H1 (cell line): ENCODE data around the gene ZNF823. TPM values are rescaled to one million over a fixed set of nuclear protein-coding genes. Genes with fewer than 3 reads are reported as not detected.

Experiments used
- CTCF ChIA-PET: fragments of 300-600 bp; sonication (Branson Sonifier 250); formaldehyde crosslinking; loops from one replicate; lab custom pipeline; 2021; ENCODE audit not compliant: partially characterized antibody; lab: Charles Lee
- POLR2A ChIA-PET: fragments of 300-600 bp; sonication (Branson Sonifier 250); formaldehyde crosslinking; loops from one replicate; lab custom pipeline; 2021; ENCODE audit warnings: inconsistent platforms; ENCODE audit not compliant: partially characterized antibody; lab: Charles Lee
- DNase-seq, 2 experiments: peaks; one replicate each; pipeline versions ENCODE4 v3.0.0 to v3.0.0-alpha.2; 2010 to 2022; ENCODE audit warnings: low spot score in 2 of 2, low read depth in 1 of 2, mixed read lengths in 1 of 2
- FAIRE-seq: peaks from 2 replicates; lab custom pipeline; 2011; peaks lifted over from hg19 to GRCh38; lab: Jason Lieb, UNC
- H2AFZ ChIP-seq: 2 replicates; pipeline ENCODE4 v1.8.1; 2012; ENCODE audit warnings: low read length, inconsistent platforms
- H2AK5ac ChIP-seq: 2 replicates; pipeline ENCODE4 v1.6.1; 2013; ENCODE audit warnings: low read depth, low read length
- H2BK120ac ChIP-seq: replicated peaks from 2 replicates; pipeline ENCODE3; 2013; ENCODE audit warnings: low read depth, low read length, inconsistent platforms
- H2BK12ac ChIP-seq: 2 replicates; pipeline ENCODE4 v1.6.1; 2013; ENCODE audit warnings: low read depth, low read length
- H2BK15ac ChIP-seq: 2 replicates; pipeline ENCODE4 v1.6.1; 2013; ENCODE audit warnings: low read length
- H2BK20ac ChIP-seq: 2 replicates; pipeline ENCODE4 v1.6.1; 2013; ENCODE audit warnings: low read length
- H2BK5ac ChIP-seq: 2 replicates; pipeline ENCODE4 v1.6.1; 2013; ENCODE audit warnings: low read depth, low read length
- H3K14ac ChIP-seq: 2 replicates; pipeline ENCODE4 v1.6.1; 2013; ENCODE audit warnings: inconsistent platforms; ENCODE audit not compliant: insufficient read length
- H3K18ac ChIP-seq: 2 replicates; pipeline ENCODE4 v1.6.1; 2013; ENCODE audit warnings: low read length; ENCODE audit errors: extremely low read depth
- H3K23ac ChIP-seq: 2 replicates; pipeline ENCODE4 v1.6.1; 2013; ENCODE audit warnings: inconsistent platforms; ENCODE audit not compliant: insufficient read length
- H3K23me2 ChIP-seq: 2 replicates; pipeline ENCODE4 v1.6.1; 2013; ENCODE audit warnings: low read depth, low read length
- H3K27ac ChIP-seq: 2 replicates; pipeline ENCODE4 v1.6.1; 2011; ENCODE audit warnings: low read depth, low read length, inconsistent platforms
- H3K27me3 ChIP-seq, 4 experiments: replicated peaks in 1 of 4; 1 replicate in 1 of 4; 2 replicates in 3 of 4; pipeline versions ENCODE4 v1.6.1 to v1.8.1; 2011 to 2013; ENCODE audit warnings: low read length in 3 of 4, mild to moderate bottlenecking in 3 of 4, inconsistent platforms in 2 of 4, mixed read lengths in 2 of 4, moderate library complexity in 1 of 4; ENCODE audit not compliant: control insufficient read depth in 3 of 4, insufficient read depth in 3 of 4; ENCODE audit errors: extremely low read depth in 1 of 4
- H3K36me3 ChIP-seq, 4 experiments: 2 replicates each; pipeline versions ENCODE4 v1.6.1 to v1.8.1; 2011 to 2013; ENCODE audit warnings: mild to moderate bottlenecking in 4 of 4, low read length in 3 of 4, moderate library complexity in 2 of 4, control low read depth in 1 of 4, inconsistent platforms in 1 of 4; ENCODE audit not compliant: insufficient read depth in 4 of 4, control insufficient read depth in 2 of 4
- H3K4ac ChIP-seq: replicated peaks from 2 replicates; pipeline ENCODE3; 2013; ENCODE audit warnings: low read length, low read depth, mixed read lengths, inconsistent platforms; ENCODE audit not compliant: insufficient read length
- H3K4me1 ChIP-seq, 4 experiments: replicated peaks in 1 of 4; 1 replicate in 1 of 4; 2 replicates in 3 of 4; pipeline versions ENCODE4 v1.6.1 to v1.8.1; 2011 to 2013; ENCODE audit warnings: low read length in 3 of 4, inconsistent platforms in 2 of 4, mixed read lengths in 1 of 4; ENCODE audit not compliant: insufficient read depth in 4 of 4, control insufficient read depth in 3 of 4
- H3K4me2 ChIP-seq, 2 experiments: 2 replicates each; pipeline versions ENCODE4 v1.6.1 to v1.8.1; 2011 to 2013; ENCODE audit warnings: low read depth in 2 of 2, low read length in 2 of 2, control low read depth in 1 of 2, inconsistent platforms in 1 of 2, mild to moderate bottlenecking in 1 of 2; ENCODE audit not compliant: insufficient read depth in 1 of 2
- H3K4me3 ChIP-seq, 4 experiments: fragments of 200-600, 300-600 bp in 1 of 4; sonication (generic), shearing (Covaris generic), sonication (Bioruptor Twin) in 1 of 4; 2 replicates each; pipeline versions ENCODE4 v1.5.1 to v1.8.1; 2011 to 2016; ENCODE audit warnings: low read length in 4 of 4, low read depth in 3 of 4, control low read depth in 2 of 4, inconsistent platforms in 2 of 4, mild to moderate bottlenecking in 2 of 4, mixed read lengths in 1 of 4, moderate library complexity in 1 of 4; ENCODE audit not compliant: insufficient read depth in 2 of 4; ENCODE audit errors: extremely low read depth in 1 of 4
- H3K56ac ChIP-seq: replicated peaks from 2 replicates; pipeline ENCODE3; 2013; ENCODE audit warnings: low read depth, mild to moderate bottlenecking, mixed read lengths, low read length, inconsistent platforms; ENCODE audit not compliant: insufficient read length
- H3K79me1 ChIP-seq: 2 replicates; pipeline ENCODE4 v1.6.1; 2013; ENCODE audit warnings: low read depth, low read length, control low read depth
- H3K79me2 ChIP-seq, 2 experiments: 2 replicates each; pipeline versions ENCODE4 v1.6.1 to v1.8.1; 2012 to 2013; ENCODE audit warnings: low read length in 2 of 2, mild to moderate bottlenecking in 2 of 2, inconsistent platforms in 1 of 2; ENCODE audit not compliant: insufficient read depth in 2 of 2, control insufficient read depth in 1 of 2
- H3K9ac ChIP-seq, 4 experiments: replicated peaks in 1 of 4; 1 replicate in 1 of 4; 2 replicates in 3 of 4; pipeline versions ENCODE4 v1.6.1 to v1.8.1; 2011 to 2013; ENCODE audit warnings: low read depth in 3 of 4, low read length in 3 of 4, control low read depth in 2 of 4, mild to moderate bottlenecking in 2 of 4, moderate library complexity in 2 of 4, inconsistent platforms in 1 of 4; ENCODE audit errors: extremely low read depth in 1 of 4
- H3K9me3 ChIP-seq, 2 experiments: 2 replicates each; pipeline versions ENCODE4 v1.6.1 to v1.8.1; 2012 to 2013; ENCODE audit warnings: mild to moderate bottlenecking in 2 of 2, moderate library complexity in 2 of 2, control low read depth in 1 of 2, inconsistent platforms in 1 of 2, low read depth in 1 of 2, low read length in 1 of 2, mixed read lengths in 1 of 2; ENCODE audit not compliant: insufficient read depth in 2 of 2
- H4K20me1 ChIP-seq, 2 experiments: replicated peaks in 1 of 2; 2 replicates each; pipeline versions ENCODE3 to v1.8.1; 2011 to 2013; ENCODE audit warnings: inconsistent platforms in 2 of 2, low read length in 2 of 2, mild to moderate bottlenecking in 1 of 2; ENCODE audit not compliant: insufficient read depth in 2 of 2, control insufficient read depth in 1 of 2
- H4K5ac ChIP-seq: 2 replicates; pipeline ENCODE4 v1.6.1; 2013; ENCODE audit warnings: low read length, low read depth, mixed read lengths, inconsistent platforms; ENCODE audit not compliant: insufficient read length
- H4K8ac ChIP-seq: 2 replicates; pipeline ENCODE4 v1.8.0; 2013; ENCODE audit warnings: mild to moderate bottlenecking, moderate library complexity, low read length, inconsistent platforms; ENCODE audit not compliant: insufficient read depth; ENCODE audit errors: extremely low read depth
- H4K91ac ChIP-seq: replicated peaks from 2 replicates; pipeline ENCODE3; 2013; ENCODE audit warnings: low read length, mixed read lengths, inconsistent platforms; ENCODE audit not compliant: insufficient read length
- FOSL1 ChIP-seq: IDR thresholded peaks from 2 replicates; pipeline ENCODE4 v1.6.1; 2011; ENCODE audit warnings: mild to moderate bottlenecking, low read depth, low read length, moderate library complexity; ENCODE audit not compliant: insufficient read depth
- HDAC6 ChIP-seq: IDR thresholded peaks from one replicate; pipeline ENCODE4 v1.7.1; 2012; ENCODE audit warnings: low read depth, mild to moderate bottlenecking, inconsistent platforms, low read length, moderate library complexity
- NRF1 ChIP-seq: IDR thresholded peaks from 2 replicates; pipeline ENCODE4 v1.6.1; 2011; ENCODE audit warnings: mild to moderate bottlenecking, low read depth, low read length, improper control_type of control experiment
- POLR2AphosphoS5 ChIP-seq: IDR thresholded peaks from 2 replicates; pipeline ENCODE4 v1.6.1; 2011; ENCODE audit warnings: low read depth, low read length
- POU5F1 ChIP-seq: IDR thresholded peaks from 2 replicates; pipeline ENCODE4 v1.6.1; 2011; ENCODE audit warnings: low read depth, mild to moderate bottlenecking, low read length, moderate library complexity
- RBBP5 ChIP-seq: IDR thresholded peaks from 2 replicates; pipeline ENCODE4 v1.7.1; 2012; ENCODE audit warnings: low read depth, mild to moderate bottlenecking, inconsistent platforms, low read length, moderate library complexity, borderline replicate concordance
- SUZ12 ChIP-seq: fragments of 200-600 bp; sonication (generic); IDR thresholded peaks from 2 replicates; pipeline ENCODE4 v1.6.1; 2012; ENCODE audit warnings: mild to moderate bottlenecking, inconsistent platforms, low read length, moderate library complexity, mixed read lengths
- WGBS, 2 experiments: shearing (Covaris generic) in 1 of 2; methylation state at CpG; one replicate each; pipeline versions ENCODE4 v1.1.6 to v1.1.7; 2013 to 2015; ENCODE audit warnings: low lambda C conversion rate in 2 of 2, mixed read lengths in 2 of 2, inconsistent platforms in 1 of 2, low coverage in 1 of 2, missing lambda C conversion rate in 1 of 2; ENCODE audit not compliant: insufficient replicate concordance in 2 of 2, insufficient coverage in 1 of 2, insufficient read length in 1 of 2; ENCODE audit errors: extremely low coverage in 1 of 2, missing lambda C conversion rate in 1 of 2; 5-methylcytosine and 5-hydroxymethylcytosine counted together
- polyA plus RNA-seq, 7 experiments: library from polyadenylated mRNA; depleted of rRNA in 3 of 7; stranded (reverse) in 5 of 7; unstranded in 2 of 7; fragments of >200 nt in 5 of 7; fragments of 200-250 nt in 2 of 7; gene quantifications; 1 replicate in 5 of 7; 2 replicates in 1 of 7; 4 replicates in 1 of 7; pipeline versions ENCODE4 v1.2.1 to v1.2.3, GENCODE V29; 2011 to 2013; ENCODE audit warnings: missing spikeins in 2 of 7, mixed read lengths in 2 of 7
- total RNA-seq: library from RNA; stranded (reverse); fragmentation: NEBNext Ultra II Directional; extraction: Animal tissue kit (Norgen Biotek cat#: 25700); gene quantifications from 2 replicates; pipeline ENCODE4 v1.2.1, GENCODE V29; 2021

Gene ZNF823
- total and polyA plus RNA-seq, 2 of the 8 experiments (the other 6 are each of a cell fraction or from before 2014, with no cell fraction given): 0.73 to 2.4 TPM

GRCh38 chr19:11735375-11735774 lies 3.4 kb downstream of the ZNF823 start:
- no peak for DNase-seq
- H3K36me3 ChIP-seq: no peaks in the 10 kb centered on the region
- no peak overlapping the region for H2BK120ac ChIP-seq
- H3K27ac ChIP-seq: no peak overlapping the region
- H3K9ac ChIP-seq: no peak overlapping the region
- H2BK5ac ChIP-seq: no peak overlapping the region
- peaks cover 10% of the 10 kb centered on the region; the same call in 1 of the 2 replicates for H3K23me2 ChIP-seq
- no peak overlapping the region for H4K5ac ChIP-seq
- H3K14ac ChIP-seq: no peak overlapping the region
- H3K4me3 ChIP-seq: no peak overlapping the region
- peaks cover 0 to 3% of the 10 kb centered on the region in 2 experiments for H4K20me1 ChIP-seq
- no peaks in the 10 kb centered on the region for H3K79me1 ChIP-seq
- no peak for FAIRE-seq
- H3K4me1 ChIP-seq: peaks cover 0 to 3% (median 0%) of the 10 kb centered on the region in 4 experiments; a peak in 5 of 7 replicates
- no peak overlapping the region for H3K23ac ChIP-seq
- H2AFZ ChIP-seq: no peak overlapping the region
- no peak overlapping the region for H3K4me2 ChIP-seq
- H3K27me3 ChIP-seq: peaks cover 0 to 18% (median 15%) of the 10 kb centered on the region in 4 experiments; a peak in 5 of 7 replicates
- no peak overlapping the region for H2BK15ac ChIP-seq
- WGBS, 2 experiments: 81% methylated on average over 1 of the region's 1 CpG; no CpG with 5 or more reads in 1 of the 2 experiments
- ChIA-PET CTCF (interaction anchor here (0.6 to 1.7 kb wide), 7 partner anchors 33 to 929 kb away, joined by 3 to 6 read pairs (median 4); partner anchors contain the start of gene ZNF491), POLR2A (interaction anchor here (0.7 to 1.0 kb wide), 2 partner anchors 252 to 392 kb away, joined by 3 to 4 read pairs; no protein-coding TSS in a partner anchor)
- TF ChIP-seq POLR2AphosphoS5 (no peak), RBBP5 (no peak), FOSL1 (no peak), SUZ12 (no peak), HDAC6 (no peak), POU5F1 (no peak), NRF1 (no peak)
- H4K8ac ChIP-seq: no peak overlapping the region
- H3K4ac ChIP-seq: no peak overlapping the region
- H2BK12ac ChIP-seq: no peak overlapping the region
- H2BK20ac ChIP-seq: no peak overlapping the region
- no peaks in the 10 kb centered on the region for H3K79me2 ChIP-seq
- no peak overlapping the region for H3K18ac ChIP-seq
- H3K9me3 ChIP-seq: no peaks in the 10 kb centered on the region
- H3K56ac ChIP-seq: no peak overlapping the region
- no peak overlapping the region for H2AK5ac ChIP-seq
- no peak overlapping the region for H4K91ac ChIP-seq
